K562 (cell line): ENCODE measurements around the gene ASS1. TPM values are rescaled to one million over a fixed set of nuclear protein-coding genes. Genes with fewer than 3 reads are reported as not detected.
A peak's percentile ranks its signal among the peaks of the same experiment; 100 is the strongest.

Source experiments
- ATAC-seq: fragments of 200-7000 bp; cut with Tn5 transposase; 3 replicates; pipeline ENCODE4 v1.9.1; 2020; ENCODE audit warnings: moderate library complexity
- BruUV-seq: library from RNA; stranded (reverse); fragments of 400-500 nt; replicated peaks from 2 replicates; lab custom pipeline; 2021; lab: Mats Ljungman, UMichigan
- CTCF ChIA-PET: fragments of 300-600 bp; formaldehyde crosslinking; extraction: SDS; loops from one replicate; lab custom pipeline; 2021; ENCODE audit warnings: low intra/inter-chr PET ratio; lab: Yijun Ruan, JAX
- POLR2A ChIA-PET: fragments of 300-600, 350-650 bp; sonication (Branson Sonifier 250); formaldehyde crosslinking; extraction: SDS; loops from one replicate; lab custom pipeline; 2021; ENCODE audit warnings: antibody characterized with exemption, inconsistent platforms; lab: Yijun Ruan, JAX
- DNase-seq, 4 experiments: peaks; one replicate each; pipeline versions ENCODE4 v3.0.0 to v3.0.0-alpha.2; 2011 to 2018; ENCODE audit warnings: low spot score in 3 of 4, mixed read lengths in 3 of 4; ENCODE audit errors: extremely low read depth in 1 of 4
- FAIRE-seq: peaks from 2 replicates; lab custom pipeline; 2011; peaks lifted over from hg19 to GRCh38; lab: Jason Lieb, UNC
- H2AFZ ChIP-seq: 2 replicates; pipeline ENCODE4 v1.6.0; 2011; ENCODE audit warnings: low read depth, low read length, control low read depth, inconsistent platforms
- H3K27ac ChIP-seq: fragments of 200-600 bp; 3 replicates; pipeline ENCODE4 v1.8.0; 2011; ENCODE audit warnings: low read depth, mild to moderate bottlenecking, control low read depth, inconsistent platforms, low read length, moderate library complexity, mixed read lengths; ENCODE audit errors: extremely low read depth
- H3K27me3 ChIP-seq, 2 experiments: fragments of 300-600 bp in 1 of 2; 2 replicates in 1 of 2; 3 replicates in 1 of 2; pipeline versions ENCODE4 v1.6.0 to v1.8.0; 2011; ENCODE audit warnings: inconsistent platforms in 2 of 2, low read length in 2 of 2, mild to moderate bottlenecking in 1 of 2, mixed read lengths in 1 of 2, moderate library complexity in 1 of 2; ENCODE audit not compliant: control insufficient read depth in 2 of 2, insufficient read depth in 2 of 2
- H3K36me3 ChIP-seq: fragments of 300-600 bp; 3 replicates; pipeline ENCODE4 v1.8.0; 2011; ENCODE audit warnings: mild to moderate bottlenecking, low read length, inconsistent platforms; ENCODE audit not compliant: control insufficient read depth, insufficient read depth
- H3K4me1 ChIP-seq, 2 experiments: fragments of 200-600 bp in 1 of 2; replicated peaks in 1 of 2; 2 replicates in 1 of 2; 3 replicates in 1 of 2; pipeline versions ENCODE4 v1.5.1 to v1.8.0; 2011; ENCODE audit warnings: inconsistent platforms in 2 of 2, low read length in 2 of 2, mild to moderate bottlenecking in 1 of 2, mixed read lengths in 1 of 2, moderate library complexity in 1 of 2; ENCODE audit not compliant: control insufficient read depth in 2 of 2, insufficient read depth in 2 of 2
- H3K4me2 ChIP-seq: 2 replicates; pipeline ENCODE4 v1.6.1; 2011; ENCODE audit warnings: low read length, control low read depth, inconsistent platforms, mixed read lengths; ENCODE audit not compliant: insufficient read depth
- H3K4me3 ChIP-seq: fragments of 200-600 bp; sonication (generic), shearing (Covaris generic); 2 replicates; pipeline ENCODE4 v1.5.1; 2016; ENCODE audit warnings: control low read depth, inconsistent platforms
- H3K79me2 ChIP-seq: fragments of 200-600 bp; 3 replicates; pipeline ENCODE4 v1.8.0; 2011; ENCODE audit warnings: low read length, inconsistent platforms; ENCODE audit not compliant: control insufficient read depth, insufficient read depth
- H3K9ac ChIP-seq, 2 experiments: 2 replicates each; pipeline versions ENCODE4 v1.6.0 to v1.6.1; 2011; ENCODE audit warnings: low read depth in 2 of 2, low read length in 2 of 2, control low read depth in 1 of 2, inconsistent platforms in 1 of 2, mild to moderate bottlenecking in 1 of 2, mixed read lengths in 1 of 2; ENCODE audit not compliant: insufficient read depth in 1 of 2
- H3K9me1 ChIP-seq: one replicate; pipeline ENCODE4 v1.6.0; 2011; ENCODE audit warnings: inconsistent platforms, mild to moderate bottlenecking, low read length, moderate library complexity; ENCODE audit not compliant: control insufficient read depth, insufficient read depth
- H3K9me3 ChIP-seq: replicated peaks from 2 replicates; pipeline ENCODE4 v1.5.1; 2011; ENCODE audit warnings: low read depth, low read length, inconsistent platforms; ENCODE audit not compliant: control insufficient read depth, insufficient read depth
- H4K20me1 ChIP-seq: replicated peaks from 2 replicates; pipeline ENCODE4 v1.6.1; 2011; ENCODE audit warnings: low read length, inconsistent platforms, mixed read lengths; ENCODE audit not compliant: control insufficient read depth, insufficient read depth
- CBFA2T3 ChIP-seq: fragments of 450-650 bp; IDR thresholded peaks from 2 replicates; pipeline ENCODE4 v1.6.1; 2017
- EGR1 ChIP-seq: fragments of 450-650 bp; conservative IDR thresholded peaks from 2 replicates; pipeline ENCODE4 v1.6.1; 2017; ENCODE audit warnings: mild to moderate bottlenecking
- MCM5 ChIP-seq: fragments of 450-650 bp; IDR thresholded peaks from 2 replicates; pipeline ENCODE4 v1.6.1; 2016; ENCODE audit warnings: low read depth
- NFYB ChIP-seq: IDR thresholded peaks from 2 replicates; pipeline ENCODE4 v1.6.1; 2011; ENCODE audit warnings: mild to moderate bottlenecking, moderate library complexity; ENCODE audit not compliant: insufficient read length; ENCODE audit errors: extremely low read depth
- PBX2 ChIP-seq, 2 experiments: IDR thresholded peaks in 1 of 2; conservative IDR thresholded peaks in 1 of 2; 2 replicates each; pipeline ENCODE4 v1.6.1; 2016; ENCODE audit warnings: low read depth in 2 of 2, mild to moderate bottlenecking in 1 of 2, missing compliant biosample characterization in 1 of 2, missing genetic modification characterization in 1 of 2, moderate library complexity in 1 of 2
- ZNF707 ChIP-seq: fragments of 250-450 bp; sonication (Bioruptor Pico); conservative IDR thresholded peaks from 2 replicates; pipeline ENCODE4 v1.8.0; 2022; ENCODE audit warnings: inconsistent platforms, mild to moderate bottlenecking, moderate library complexity
- WGBS: fragments of 100-300 bp; shearing (Covaris generic); methylation state at CpG from one replicate; pipeline ENCODE4 v1.1.6; 2016; ENCODE audit warnings: low coverage, mixed read lengths; ENCODE audit not compliant: insufficient coverage; ENCODE audit errors: missing lambda C conversion rate; 5-methylcytosine and 5-hydroxymethylcytosine counted together
- in situ Hi-C: fragments of 300-500 bp; cut with MboI; formaldehyde crosslinking; loops from 4 replicates; pipeline ENCODE4 v1.15.0; 2018; ENCODE audit warnings: inconsistent platforms, mixed read lengths
- intact Hi-C: fragments of 100-400 bp; cut with micrococcal nuclease; formaldehyde crosslinking; loops from 2 replicates; pipeline ENCODE4 v1.14.2; 2022
- polyA plus RNA-seq, 8 experiments: library from polyadenylated mRNA; depleted of rRNA in 4 of 8; stranded (reverse) in 5 of 8; unstranded in 3 of 8; fragments of >200 nt; fragmentation: Nextera tagmentation in 2 of 8; fragmentation: Illumina TruSeq in 1 of 8; extraction: Ambion mirVana in 2 of 8; extraction: Trizol in 1 of 8; gene quantifications; 2 replicates each; pipeline versions ENCODE4 v1.2.1 to v1.2.3, GENCODE V29; 2011 to 2014; ENCODE audit warnings: inconsistent platforms in 1 of 8, missing spikeins in 1 of 8
- total RNA-seq, 7 experiments: library from RNA; depleted of rRNA in 6 of 7; stranded (reverse); fragments of >200 nt in 6 of 7; fragmentation: Illumina TruSeq in 2 of 7; extraction: Trizol in 2 of 7; gene quantifications; 2 replicates each; pipeline versions ENCODE4 v1.2.1 to v1.2.3, GENCODE V29; 2011 to 2021; ENCODE audit warnings: low replicate concordance in 1 of 7
- TF ChIP-seq, protein P1 (sequence below): fragments of 450-650 bp; IDR thresholded peaks from 2 replicates; pipeline ENCODE4 v1.6.1; 2016

The ASS1 gene
- total and polyA plus RNA-seq, 9 of the 15 experiments (the other 6 are each of a cell fraction or from before 2014, with no cell fraction given) = 1.5 to 5.7 (median 3.7) TPM

GRCh38 chr9:130395810-130396435 is 48.8 kb upstream of the ASS1 start:
- peaks cover 11 to 51% of the 10 kb centered on the region in 2 experiments; a peak in 4 of 5 replicates for H3K27me3 ChIP-seq
- POLR2A ChIA-PET = no interaction called here
- in situ Hi-C loops = no loop called here

GRCh38 chr9:130396581-130396980 is 48.2 kb upstream of the ASS1 start:
- Histone ChIP-seq H3K27me3 (peaks cover 9 to 45% of the 10 kb centered on the region in 2 experiments; a peak in 4 of 5 replicates), H3K36me3 (no peaks in the 10 kb centered on the region), H3K9me1 (no peaks in the 10 kb centered on the region), H3K27ac (no peak overlapping the region), H3K9ac (no peak overlapping the region), H3K4me2 (no peak overlapping the region; the same call in 1 of the 2 replicates), H2AFZ (no peak overlapping the region), H3K4me3 (no peak overlapping the region), H3K4me1 (peaks cover 0 to 19% of the 10 kb centered on the region in 2 experiments; a peak in 2 of 5 replicates), H4K20me1 (no peaks in the 10 kb centered on the region), H3K9me3 (no peaks in the 10 kb centered on the region), H3K79me2 (no peaks in the 10 kb centered on the region)
- intact Hi-C loops (no loop called here), in situ Hi-C loops (no loop called here)
- 33% methylated on average over 4 of the region's 4 CpGs for WGBS
- POLR2A ChIA-PET = no interaction called here
- TF ChIP-seq, protein P1, sequence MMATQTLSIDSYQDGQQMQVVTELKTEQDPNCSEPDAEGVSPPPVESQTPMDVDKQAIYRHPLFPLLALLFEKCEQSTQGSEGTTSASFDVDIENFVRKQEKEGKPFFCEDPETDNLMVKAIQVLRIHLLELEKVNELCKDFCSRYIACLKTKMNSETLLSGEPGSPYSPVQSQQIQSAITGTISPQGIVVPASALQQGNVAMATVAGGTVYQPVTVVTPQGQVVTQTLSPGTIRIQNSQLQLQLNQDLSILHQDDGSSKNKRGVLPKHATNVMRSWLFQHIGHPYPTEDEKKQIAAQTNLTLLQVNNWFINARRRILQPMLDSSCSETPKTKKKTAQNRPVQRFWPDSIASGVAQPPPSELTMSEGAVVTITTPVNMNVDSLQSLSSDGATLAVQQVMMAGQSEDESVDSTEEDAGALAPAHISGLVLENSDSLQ = peak; percentile 75
- TF ChIP-seq ZNF707 (CRISPR knock-in tag) (no peak), PBX2 (CRISPR knock-in tag; IDR thresholded peaks at IDR 0.05; ENCODE audit: low read depth) (no peak), PBX2 (tag; conservative IDR thresholded peaks at IDR 0.05; ENCODE audit: low read depth) (0 out of 2 replicates have a peak, but pooled peaks have one; percentile 18), NFYB (peak; percentile 36)
- no TSS peak for BruUV-seq
- FAIRE-seq = no peak
- CTCF ChIA-PET = no interaction called here
- peak in 3 of 4 experiments; percentile 59 to 61 (median 59) for DNase-seq
- ATAC-seq = peak; percentile 75

More at GRCh38 chr9:130395810-130396435, 48.8 kb upstream of the ASS1 start:
- Histone ChIP-seq H3K9me3 (no peaks in the 10 kb centered on the region), H3K4me3 (no peak overlapping the region), H3K36me3 (no peaks in the 10 kb centered on the region), H3K4me1 (peaks cover 0 to 25% of the 10 kb centered on the region in 2 experiments; a peak in 2 of 5 replicates), H3K4me2 (no peak overlapping the region), H3K9me1 (no peaks in the 10 kb centered on the region), H2AFZ (no peak overlapping the region), H4K20me1 (no peaks in the 10 kb centered on the region), H3K9ac (no peak overlapping the region), H3K27ac (no peak overlapping the region), H3K79me2 (no peaks in the 10 kb centered on the region)
- no peak for DNase-seq
- intact Hi-C loops = no loop called here
- ATAC-seq = no peak
- no peak for FAIRE-seq
- no TSS peak for BruUV-seq
- 50% methylated on average over 18 of the region's 26 CpGs for WGBS
- TF ChIP-seq CBFA2T3 = 0 out of 2 replicates have a peak, but pooled peaks have one; percentile 18
- 0 out of 2 replicates have a peak, but pooled peaks have one; percentile 8 for TF ChIP-seq EGR1
- TF ChIP-seq MCM5 = no peak
- CTCF ChIA-PET = no interaction called here
